ENCODE data around the gene CWC25. TPM values are rescaled to one million over a fixed set of nuclear protein-coding genes. Genes with fewer than 3 reads are reported as not detected.

The CWC25 gene
- total and polyA plus RNA-seq, 9 of the 15 experiments (the other 6 are each of a cell fraction or from before 2014, with no cell fraction given): 16.5 to 27.4 (median 23.0) TPM

DNA sequence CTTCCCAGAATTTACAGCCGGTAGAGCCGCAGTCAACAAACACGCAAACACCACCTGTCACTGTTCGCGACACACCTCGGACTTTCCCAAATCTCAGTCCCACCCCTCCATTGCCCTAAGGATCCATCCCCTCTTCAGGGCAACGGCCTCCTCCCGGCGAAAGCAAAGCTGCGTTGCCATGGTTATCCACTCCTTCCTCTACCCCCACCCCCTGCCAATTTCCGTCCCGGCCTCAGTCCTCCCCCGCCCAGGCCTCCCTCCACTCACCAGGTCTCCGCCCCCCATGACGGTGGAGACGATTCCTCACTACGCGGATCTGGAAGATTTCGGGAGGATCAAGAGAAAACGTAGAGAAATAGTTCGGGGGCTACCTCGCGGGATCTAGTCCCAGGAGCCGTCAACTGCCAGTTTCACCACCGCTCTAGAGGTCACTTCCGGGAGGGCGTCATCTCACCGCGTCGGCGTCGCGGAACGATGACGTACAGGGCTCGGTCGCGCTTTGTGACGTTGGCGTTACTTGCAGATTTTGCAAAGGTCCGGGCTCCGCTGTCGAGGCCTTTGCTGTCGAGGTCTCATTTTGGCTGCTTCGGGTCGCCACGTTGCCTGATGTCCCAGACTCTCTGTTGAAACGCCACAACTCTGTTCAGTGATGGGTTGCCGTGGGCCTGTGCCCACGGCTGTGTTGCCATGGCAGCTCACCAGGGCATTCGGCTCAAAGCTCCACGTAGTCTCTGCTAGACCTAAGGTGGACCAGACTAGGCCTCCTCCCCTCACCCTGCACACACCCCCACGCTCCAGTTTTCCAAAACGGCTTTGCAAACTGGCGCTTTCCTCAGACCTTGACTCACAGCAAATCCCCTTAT is at the start of gene CWC25 (continued):
- TF ChIP-seq, protein P1, sequence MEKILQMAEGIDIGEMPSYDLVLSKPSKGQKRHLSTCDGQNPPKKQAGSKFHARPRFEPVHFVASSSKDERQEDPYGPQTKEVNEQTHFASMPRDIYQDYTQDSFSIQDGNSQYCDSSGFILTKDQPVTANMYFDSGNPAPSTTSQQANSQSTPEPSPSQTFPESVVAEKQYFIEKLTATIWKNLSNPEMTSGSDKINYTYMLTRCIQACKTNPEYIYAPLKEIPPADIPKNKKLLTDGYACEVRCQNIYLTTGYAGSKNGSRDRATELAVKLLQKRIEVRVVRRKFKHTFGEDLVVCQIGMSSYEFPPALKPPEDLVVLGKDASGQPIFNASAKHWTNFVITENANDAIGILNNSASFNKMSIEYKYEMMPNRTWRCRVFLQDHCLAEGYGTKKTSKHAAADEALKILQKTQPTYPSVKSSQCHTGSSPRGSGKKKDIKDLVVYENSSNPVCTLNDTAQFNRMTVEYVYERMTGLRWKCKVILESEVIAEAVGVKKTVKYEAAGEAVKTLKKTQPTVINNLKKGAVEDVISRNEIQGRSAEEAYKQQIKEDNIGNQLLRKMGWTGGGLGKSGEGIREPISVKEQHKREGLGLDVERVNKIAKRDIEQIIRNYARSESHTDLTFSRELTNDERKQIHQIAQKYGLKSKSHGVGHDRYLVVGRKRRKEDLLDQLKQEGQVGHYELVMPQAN (IDR thresholded peaks at IDR 0.05; ENCODE audit: borderline replicate concordance): peak; percentile 93
- peak; percentile 82 for TF ChIP-seq POLR2AphosphoS5 (IDR thresholded peaks at IDR 0.05; ENCODE audit: control insufficient read depth, insufficient read depth, low read depth, low read length)
- peak; percentile 100 for TF ChIP-seq ELF2 (CRISPR knock-in tag; IDR thresholded peaks at IDR 0.05)
- peak; percentile 89 for TF ChIP-seq NR2C2 (CRISPR knock-in tag; IDR thresholded peaks at IDR 0.05)
- TF ChIP-seq NR2C2 (tag; IDR thresholded peaks at IDR 0.05): peak; percentile 97
- peak; percentile 36; the same call in 1 of the 2 replicates for TF ChIP-seq CTBP1 (IDR thresholded peaks at IDR 0.05; ENCODE audit: borderline replicate concordance)
- TF ChIP-seq PBX2 (CRISPR knock-in tag; IDR thresholded peaks at IDR 0.05; ENCODE audit: low read depth): no peak
- TF ChIP-seq PBX2 (tag; conservative IDR thresholded peaks at IDR 0.05; ENCODE audit: low read depth): 0 out of 2 replicates have a peak, but pooled peaks have one; percentile 6
- peak; percentile 85 for TF ChIP-seq SMAD1 (IDR thresholded peaks at IDR 0.05; ENCODE audit: low read depth, low read length, partially characterized antibody)
- TF ChIP-seq, protein P2, sequence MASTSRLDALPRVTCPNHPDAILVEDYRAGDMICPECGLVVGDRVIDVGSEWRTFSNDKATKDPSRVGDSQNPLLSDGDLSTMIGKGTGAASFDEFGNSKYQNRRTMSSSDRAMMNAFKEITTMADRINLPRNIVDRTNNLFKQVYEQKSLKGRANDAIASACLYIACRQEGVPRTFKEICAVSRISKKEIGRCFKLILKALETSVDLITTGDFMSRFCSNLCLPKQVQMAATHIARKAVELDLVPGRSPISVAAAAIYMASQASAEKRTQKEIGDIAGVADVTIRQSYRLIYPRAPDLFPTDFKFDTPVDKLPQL (IDR thresholded peaks at IDR 0.05; ENCODE audit: extremely low read depth, insufficient read length): peak; percentile 42
- no peak for TF ChIP-seq TFAM (CRISPR knock-in tag; conservative IDR thresholded peaks at IDR 0.05)
- peak; percentile 82; the same call in 1 of the 2 replicates for TF ChIP-seq ZNF589 (CRISPR knock-in tag; IDR thresholded peaks at IDR 0.05; ENCODE audit: low read depth)
- no peak for TF ChIP-seq ZNF12 (CRISPR knock-in tag; IDR thresholded peaks at IDR 0.05)
- no peak for TF ChIP-seq NFIX (CRISPR knock-in tag; IDR thresholded peaks at IDR 0.05; ENCODE audit: low read depth)
- TF ChIP-seq HIVEP1 (CRISPR knock-in tag; IDR thresholded peaks at IDR 0.05): no peak
- peak; percentile 75 to 79; a peak in 3 of 4 replicates for TF ChIP-seq SIX5 (IDR thresholded peaks at IDR 0.05; ENCODE audit: borderline replicate concordance in 1 of 2, insufficient read depth in 1 of 2, low read depth in 1 of 2, low read length in 2 of 2)
- peak; percentile 41; the same call in 1 of the 2 replicates for TF ChIP-seq SOX6 (IDR thresholded peaks at IDR 0.05)
- peak; percentile 19 for TF ChIP-seq FOS (IDR thresholded peaks at IDR 0.05; ENCODE audit: extremely low read depth, insufficient read length)
- peak; percentile 100 for TF ChIP-seq CREM (IDR thresholded peaks at IDR 0.05; ENCODE audit: low read depth)
- 0 out of 2 replicates have a peak, but pooled peaks have one; percentile 23 for TF ChIP-seq NFATC3 (IDR thresholded peaks at IDR 0.05)
- TF ChIP-seq KDM5B (IDR thresholded peaks at IDR 0.05; ENCODE audit: insufficient replicate concordance, low read depth, low read length): peak; percentile 74
- TF ChIP-seq TCF15 (CRISPR knock-in tag; IDR thresholded peaks at IDR 0.05): no peak

All from K562 (cell line).